ENCODE measurements around the gene LRRK1.

The LRRK1 gene

GRCh38 chr15:101003706-101004105, 84.5 kb downstream of the LRRK1 start:
- peaks cover 8% of the 10 kb centered on the region for H3K27me3 Mint-ChIP-seq
- H3K4me1 Mint-ChIP-seq = peaks cover 16% of the 10 kb centered on the region
- DNase-seq (no peak), ATAC-seq (no peak)
- H3K4me3 Mint-ChIP-seq = no peak overlapping the region
- no peak overlapping the region for H3K27ac Mint-ChIP-seq
- H3K36me3 Mint-ChIP-seq (ENCODE audit: low read depth) = no peaks in the 10 kb centered on the region
- H3K9me3 Mint-ChIP-seq = no peaks in the 10 kb centered on the region

DNA sequence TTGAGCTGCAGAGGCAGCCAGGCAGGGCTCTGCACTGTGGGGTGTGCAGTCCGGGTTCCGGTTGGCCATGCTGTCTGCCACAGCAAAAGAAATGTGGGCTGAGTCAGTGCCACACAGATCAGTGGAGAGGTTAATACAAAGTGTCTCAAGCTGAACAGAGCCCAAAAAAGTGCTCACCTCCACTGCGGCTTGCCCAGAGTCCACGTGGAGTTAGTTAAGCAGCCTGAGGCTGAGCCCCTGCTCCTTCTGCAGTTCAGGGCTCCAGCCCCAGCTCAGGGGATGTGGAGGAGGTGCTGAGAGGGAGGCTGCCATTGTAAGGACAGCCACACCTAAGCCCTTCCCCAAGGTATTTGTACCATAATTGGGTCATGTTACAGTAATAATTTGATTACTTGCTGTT, 85.3 kb downstream of the LRRK1 start:
- ATAC-seq = no peak

DNA sequence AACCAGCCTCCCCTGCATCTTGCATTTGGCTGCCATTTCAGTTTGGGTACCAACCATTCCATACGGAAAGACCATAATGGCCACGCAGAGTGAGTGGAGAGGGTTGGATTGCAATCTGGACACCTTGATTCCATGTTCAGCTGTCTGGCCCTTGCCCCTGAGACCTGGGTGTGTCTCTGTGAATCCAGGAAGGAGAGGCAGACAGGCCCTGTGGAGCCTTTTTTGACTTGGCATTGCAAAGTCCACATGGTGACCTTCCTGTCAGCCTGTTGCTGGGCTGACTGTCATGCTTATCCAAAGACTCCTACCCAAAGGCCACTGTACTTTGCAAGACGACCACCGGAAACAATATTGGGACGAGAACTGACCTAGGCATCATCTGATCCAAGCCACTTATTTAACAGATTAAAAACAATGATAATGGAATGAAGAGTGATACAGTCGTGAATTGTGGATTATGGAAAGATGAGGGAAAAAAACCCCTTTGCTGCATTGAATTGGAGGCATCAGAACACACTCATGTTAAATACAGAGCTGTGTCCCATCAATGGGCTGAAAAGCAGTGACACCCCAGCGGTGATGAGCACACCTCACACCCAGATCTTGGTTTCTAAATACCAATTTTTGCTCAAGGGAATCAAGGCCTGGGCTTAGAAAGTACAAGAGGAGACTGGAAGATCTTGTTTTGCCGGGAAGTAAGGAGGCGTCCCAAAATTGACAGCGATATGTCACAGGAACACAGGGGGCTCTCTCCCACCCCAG, 86.0 kb downstream of the LRRK1 start:
- no peak for ATAC-seq
- Mint-ChIP-seq H3K36me3 (ENCODE audit: low read depth) (no peaks in the 10 kb centered on the region), H3K27me3 (peaks cover 8% of the 10 kb centered on the region), H3K9me3 (no peaks in the 10 kb centered on the region), H3K4me1 (peaks cover 19% of the 10 kb centered on the region), H3K4me3 (no peak overlapping the region), H3K27ac (no peak overlapping the region)
- DNase-seq = no peak

More for the DNA sequence above, 85.3 kb downstream of the LRRK1 start:
- Mint-ChIP-seq H3K36me3 (ENCODE audit: low read depth) (no peaks in the 10 kb centered on the region), H3K4me1 (peaks cover 19% of the 10 kb centered on the region), H3K4me3 (no peak overlapping the region), H3K27ac (no peak overlapping the region), H3K27me3 (peaks cover 8% of the 10 kb centered on the region), H3K9me3 (no peaks in the 10 kb centered on the region)
- no peak for DNase-seq

DNA sequence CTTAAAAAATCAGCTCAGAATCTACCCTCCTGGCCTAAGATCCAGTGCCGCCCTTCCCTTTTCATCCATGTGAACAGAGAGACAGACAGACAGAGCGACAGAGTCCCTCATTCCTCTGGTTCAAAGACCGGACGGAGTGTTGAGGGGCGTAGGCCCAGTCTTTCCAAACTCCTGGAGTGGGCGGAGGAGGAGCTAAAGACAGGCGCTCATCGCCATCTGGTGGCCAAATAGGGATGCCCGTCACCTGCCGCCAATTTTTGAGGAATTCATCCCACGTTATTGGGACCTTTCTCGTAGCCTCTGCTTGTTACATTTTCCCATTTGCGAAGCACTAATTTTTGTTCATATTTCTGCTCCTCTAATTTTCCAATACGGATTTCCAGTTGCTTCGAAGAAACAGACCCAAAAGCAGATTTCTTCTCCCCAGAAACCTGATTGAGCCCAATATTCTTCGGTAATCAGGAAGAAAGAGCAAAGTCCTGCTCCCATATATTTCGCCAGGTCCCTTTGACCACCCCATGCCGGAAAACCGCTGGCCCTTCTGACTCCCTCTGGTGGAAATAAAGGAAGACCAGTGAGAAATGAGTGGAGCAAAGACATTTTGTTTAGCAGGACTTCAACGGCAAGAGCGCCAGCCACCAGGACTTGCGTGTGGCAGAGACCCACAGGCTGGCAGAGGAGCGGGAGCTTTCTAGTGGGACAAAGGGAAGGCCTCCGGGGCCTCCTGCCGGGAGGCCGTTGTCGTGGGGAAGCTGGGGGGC, 88.0 kb downstream of the LRRK1 start:
- Mint-ChIP-seq H3K9me3 (no peaks in the 10 kb centered on the region), H3K4me1 (peaks cover 19% of the 10 kb centered on the region), H3K4me3 (peak overlapping the region; percentile 85), H3K27ac (no peak overlapping the region), H3K36me3 (ENCODE audit: low read depth) (no peaks in the 10 kb centered on the region), H3K27me3 (peaks cover 8% of the 10 kb centered on the region)
- ATAC-seq (peak; percentile 76), DNase-seq (peak; percentile 81)

GRCh38 chr15:101008158-101009139, 89.3 kb downstream of the LRRK1 start:
- no peaks in the 10 kb centered on the region for H3K36me3 Mint-ChIP-seq (ENCODE audit: low read depth)
- H3K27me3 Mint-ChIP-seq = peaks cover 8% of the 10 kb centered on the region
- DNase-seq (peak; percentile 93), ATAC-seq (peak; percentile 90)
- no peak overlapping the region for H3K27ac Mint-ChIP-seq
- peaks cover 19% of the 10 kb centered on the region for H3K4me1 Mint-ChIP-seq
- no peaks in the 10 kb centered on the region for H3K9me3 Mint-ChIP-seq
- H3K4me3 Mint-ChIP-seq = peak overlapping the region; percentile 85

DNA sequence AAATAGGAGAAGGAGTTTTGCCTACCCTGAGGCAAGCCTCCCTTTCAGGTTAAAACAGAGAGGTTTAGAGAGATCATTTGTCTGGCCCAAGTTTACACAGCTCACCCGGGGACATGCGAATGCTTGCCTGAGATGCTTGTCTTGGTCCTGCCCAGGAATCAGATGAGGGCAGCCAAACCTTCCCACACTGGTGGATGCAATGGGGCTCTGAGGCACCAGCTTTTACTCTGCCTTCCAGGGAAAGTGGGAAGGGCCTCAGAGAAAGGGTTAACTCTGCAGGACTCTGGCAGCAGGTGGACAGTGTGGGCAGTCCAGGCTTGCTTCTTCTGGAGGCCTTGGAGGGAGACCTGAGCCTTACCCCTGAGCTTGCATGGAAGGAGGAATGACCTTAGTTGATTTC, 90.0 kb downstream of the LRRK1 start:
- Mint-ChIP-seq H3K27ac (no peak overlapping the region), H3K36me3 (ENCODE audit: low read depth) (no peaks in the 10 kb centered on the region), H3K4me3 (no peak overlapping the region), H3K4me1 (peaks cover 19% of the 10 kb centered on the region), H3K27me3 (peaks cover 8% of the 10 kb centered on the region), H3K9me3 (no peaks in the 10 kb centered on the region)
- no peak for DNase-seq
- ATAC-seq = no peak

GRCh38 chr15:101010781-101011180, 91.6 kb downstream of the LRRK1 start:
- Mint-ChIP-seq H3K27me3 (peaks cover 8% of the 10 kb centered on the region), H3K4me3 (no peak overlapping the region), H3K27ac (no peak overlapping the region), H3K9me3 (no peaks in the 10 kb centered on the region), H3K4me1 (peaks cover 19% of the 10 kb centered on the region), H3K36me3 (ENCODE audit: low read depth) (no peaks in the 10 kb centered on the region)
- DNase-seq = no peak
- no peak for ATAC-seq

DNA sequence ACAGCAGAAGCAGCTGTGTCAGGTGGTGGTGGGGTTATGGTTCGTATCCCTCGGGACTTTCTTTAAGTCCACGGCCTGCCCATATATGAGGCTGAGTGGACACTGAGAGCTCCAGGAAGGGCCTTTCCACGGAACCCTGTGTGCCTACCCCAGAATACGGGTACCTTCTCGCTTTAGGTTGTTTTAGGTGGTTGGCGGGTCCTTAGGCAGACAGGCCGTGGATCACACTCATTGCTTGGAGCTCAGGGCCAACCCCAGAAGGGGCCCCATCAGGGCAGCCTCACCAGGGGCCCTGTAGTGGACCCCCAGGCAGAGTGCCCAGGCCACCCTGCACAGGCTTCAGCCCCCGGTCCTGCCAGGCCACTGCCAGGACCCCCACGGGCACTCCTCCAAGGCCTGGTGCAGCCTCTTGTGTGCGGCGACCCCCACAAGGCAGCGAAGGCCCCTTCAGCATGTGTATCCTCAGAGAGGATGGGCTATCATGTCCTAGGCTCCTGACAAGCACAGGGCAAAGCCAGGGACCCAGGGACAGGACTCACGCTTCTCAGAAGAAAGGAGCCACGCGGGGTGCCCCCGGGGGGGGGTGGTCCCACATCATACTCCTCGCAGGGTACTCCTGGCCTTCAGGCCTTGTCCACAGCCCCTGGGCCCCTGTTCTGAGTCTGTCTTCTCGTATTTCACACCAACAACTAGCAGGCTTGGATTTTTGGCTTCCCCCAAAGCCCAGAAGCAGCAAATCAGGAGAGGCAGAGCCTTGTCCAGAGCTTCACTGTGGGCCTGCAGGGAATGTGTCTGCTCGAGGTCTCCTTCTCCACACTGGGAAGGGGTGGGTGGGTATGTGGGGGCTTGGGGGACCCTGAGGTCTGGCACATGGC, 93.4 kb downstream of the LRRK1 start:
- ATAC-seq = no peak
- H3K27me3 Mint-ChIP-seq = peaks cover 5% of the 10 kb centered on the region
- no peaks in the 10 kb centered on the region for H3K36me3 Mint-ChIP-seq (ENCODE audit: low read depth)
- H3K9me3 Mint-ChIP-seq = no peaks in the 10 kb centered on the region
- H3K27ac Mint-ChIP-seq = no peak overlapping the region
- DNase-seq = no peak
- no peak overlapping the region for H3K4me3 Mint-ChIP-seq
- H3K4me1 Mint-ChIP-seq = peaks cover 13% of the 10 kb centered on the region

GRCh38 chr15:101013201-101013550, 94.0 kb downstream of the LRRK1 start:
- ATAC-seq (no peak), DNase-seq (no peak)
- Mint-ChIP-seq H3K27me3 (peaks cover 1% of the 10 kb centered on the region), H3K36me3 (ENCODE audit: low read depth) (no peaks in the 10 kb centered on the region), H3K4me3 (no peak overlapping the region), H3K27ac (no peak overlapping the region), H3K9me3 (no peaks in the 10 kb centered on the region), H3K4me1 (peaks cover 8% of the 10 kb centered on the region)

DNA sequence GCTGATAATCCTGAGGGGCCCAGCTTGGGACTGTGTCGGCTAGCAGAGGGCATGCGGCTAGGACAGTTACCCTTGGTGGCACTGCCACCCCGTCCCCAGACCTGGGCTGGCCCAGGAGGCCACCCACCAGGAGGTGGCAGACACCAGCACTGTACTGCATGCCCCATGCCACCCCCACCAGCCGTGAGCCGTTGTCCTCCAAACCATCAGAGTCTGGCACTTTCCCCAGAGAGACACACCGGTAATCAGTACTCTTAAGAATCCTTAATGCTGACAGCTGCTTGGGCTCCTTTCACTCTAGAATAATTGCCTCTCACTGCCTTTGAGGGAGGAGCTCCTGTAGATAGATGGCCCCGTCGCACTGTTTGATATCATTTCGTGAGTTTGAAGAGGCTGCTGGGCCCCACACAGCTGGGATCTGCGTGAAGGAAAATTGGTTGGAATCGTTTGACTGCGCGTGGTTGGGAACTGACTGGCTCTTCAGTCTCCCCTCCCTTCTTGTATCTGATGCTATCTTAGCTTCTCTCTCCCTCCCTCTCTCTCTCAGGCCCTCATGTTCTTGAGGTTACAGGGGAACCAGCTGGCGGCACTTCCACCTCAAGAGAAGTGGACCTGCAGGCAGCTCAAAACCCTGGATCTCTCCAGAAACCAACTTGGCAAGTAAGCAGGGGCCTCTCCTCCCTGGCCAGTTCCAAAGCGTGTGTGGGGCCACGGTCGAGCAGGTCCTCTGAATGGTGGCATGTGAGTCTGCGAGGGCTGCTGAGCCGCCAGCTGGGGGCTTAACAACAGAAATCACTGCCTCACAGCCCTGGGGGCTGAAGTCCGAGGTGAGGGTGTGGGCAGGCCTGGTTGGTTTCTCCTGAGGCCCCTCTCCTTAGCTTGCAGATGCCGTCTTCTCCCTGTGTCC, 94.9 kb downstream of the LRRK1 start:
- Mint-ChIP-seq H3K4me3 (no peak overlapping the region), H3K27me3 (no peaks in the 10 kb centered on the region), H3K9me3 (no peaks in the 10 kb centered on the region), H3K4me1 (peaks cover under 1% of the 10 kb centered on the region), H3K27ac (no peak overlapping the region), H3K36me3 (ENCODE audit: low read depth) (no peaks in the 10 kb centered on the region)
- DNase-seq = no peak
- ATAC-seq = no peak

GRCh38 chr15:101014921-101015841, 96.0 kb downstream of the LRRK1 start:
- DNase-seq (peak; percentile 77), ATAC-seq (peak; percentile 58)
- H3K36me3 Mint-ChIP-seq (ENCODE audit: low read depth) = no peaks in the 10 kb centered on the region
- no peaks in the 10 kb centered on the region for H3K9me3 Mint-ChIP-seq
- no peaks in the 10 kb centered on the region for H3K27me3 Mint-ChIP-seq
- H3K4me3 Mint-ChIP-seq = no peak overlapping the region
- H3K27ac Mint-ChIP-seq = no peak overlapping the region
- H3K4me1 Mint-ChIP-seq = no peaks in the 10 kb centered on the region

DNA sequence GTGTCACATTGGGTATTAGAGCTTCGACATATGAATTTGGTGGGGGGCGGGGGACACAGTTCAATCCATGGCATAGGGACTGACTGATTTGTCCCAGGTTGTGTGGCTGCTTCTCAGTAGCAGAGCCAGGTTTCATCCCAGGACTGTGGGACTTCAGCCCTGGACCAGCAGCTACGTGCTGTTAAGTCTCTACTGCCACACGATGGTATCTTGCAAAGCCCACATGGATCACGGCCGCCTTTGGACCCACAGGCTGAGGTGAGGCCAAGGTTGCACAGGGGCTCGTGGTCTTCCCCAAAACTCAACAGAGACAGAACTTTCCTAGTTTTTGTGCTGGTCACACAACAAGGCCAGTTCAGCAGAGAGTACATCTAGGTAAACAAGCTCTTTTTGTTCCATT, 97.4 kb downstream of the LRRK1 start:
- no peaks in the 10 kb centered on the region for H3K36me3 Mint-ChIP-seq (ENCODE audit: low read depth)
- no peak overlapping the region for H3K4me3 Mint-ChIP-seq
- no peaks in the 10 kb centered on the region for H3K4me1 Mint-ChIP-seq
- H3K27ac Mint-ChIP-seq = no peak overlapping the region
- no peak for DNase-seq
- no peaks in the 10 kb centered on the region for H3K9me3 Mint-ChIP-seq
- H3K27me3 Mint-ChIP-seq = no peaks in the 10 kb centered on the region
- no peak for ATAC-seq
